Lower lobe of right lung (tissue), 2 donors: Measurements from ENCODE around the gene SESTD1. TPM values are rescaled to one million over a fixed set of nuclear protein-coding genes. Genes with fewer than 3 reads are reported as not detected.

Experiments
- ATAC-seq, 2 donors: fragments of 200-7000 bp; cut with Tn5 transposase; one replicate each; pipeline ENCODE4 v1.9.1; 2020 to 2022; ENCODE audit warnings: mild to moderate bottlenecking in 2 of 2, moderate library complexity in 2 of 2
- DNase-seq: peaks from one replicate; pipeline ENCODE4 v3.0.0-alpha.2; 2020
- H3K27ac ChIP-seq: fragments of 200-600 bp; one replicate; pipeline ENCODE4 v1.8.0; 2022
- H3K27me3 ChIP-seq: fragments of 200-600 bp; one replicate; pipeline ENCODE4 v1.8.0; 2022; ENCODE audit warnings: low read depth
- H3K36me3 ChIP-seq: fragments of 200-600 bp; one replicate; pipeline ENCODE4 v1.8.0; 2022; ENCODE audit warnings: mild to moderate bottlenecking
- H3K4me1 ChIP-seq: fragments of 200-600 bp; one replicate; pipeline ENCODE4 v1.8.0; 2022
- H3K4me3 ChIP-seq: fragments of 200-600 bp; one replicate; pipeline ENCODE4 v1.8.0; 2022; ENCODE audit warnings: mild to moderate bottlenecking
- H3K9me3 ChIP-seq: fragments of 200-600 bp; one replicate; pipeline ENCODE4 v1.8.0; 2022
- CTCF ChIP-seq: fragments of 200-600 bp; IDR thresholded peaks from one replicate; pipeline ENCODE4 v1.8.0; 2022; ENCODE audit warnings: antibody characterized with exemption, mild to moderate bottlenecking
- intact Hi-C: fragments of 100-400 bp; cut with DNase I; formaldehyde crosslinking; loops from one replicate; pipeline ENCODE4 v1.11.0; 2022
- total RNA-seq: library from RNA; stranded (reverse); fragmentation: NEBNext Ultra II Directional; extraction: Animal tissue kit (Norgen Biotek cat#: 25700); gene quantifications from one replicate; pipeline ENCODE4 v1.2.1, GENCODE V29; 2021
- donor health status: DM: no; HTN: yes; CAD: no; lungs with severe emphysema.

SESTD1 gene
- total RNA-seq, 1 donor from 2014 or later = 107 TPM

- Histone ChIP-seq H3K36me3 (no peaks in the 10 kb centered on the region), H3K27ac (no peak overlapping the region), H3K9me3 (no peaks in the 10 kb centered on the region), H3K4me3 (no peak overlapping the region), H3K27me3 (no peaks in the 10 kb centered on the region), H3K4me1 (no peaks in the 10 kb centered on the region)
- no peak for TF ChIP-seq CTCF
- no peak for DNase-seq
- intact Hi-C loops = no loop called here
- no peak for ATAC-seq
These were observed 192.1 kb downstream of the SESTD1 start for GRCh38 chr2:179072527-179072926.

GRCh38 chr2:179071810-179072355, 192.7 kb downstream of the SESTD1 start:
- intact Hi-C loops = no loop called here
- Histone ChIP-seq H3K4me3 (no peak overlapping the region), H3K27ac (no peak overlapping the region), H3K36me3 (no peaks in the 10 kb centered on the region), H3K27me3 (no peaks in the 10 kb centered on the region), H3K4me1 (no peaks in the 10 kb centered on the region), H3K9me3 (no peaks in the 10 kb centered on the region)
- TF ChIP-seq CTCF = no peak
- ATAC-seq (no peak), DNase-seq (no peak)

- no peak for ATAC-seq
- Histone ChIP-seq H3K27ac (no peak overlapping the region), H3K36me3 (no peaks in the 10 kb centered on the region), H3K4me1 (no peaks in the 10 kb centered on the region), H3K27me3 (no peaks in the 10 kb centered on the region), H3K4me3 (no peak overlapping the region), H3K9me3 (no peaks in the 10 kb centered on the region)
- TF ChIP-seq CTCF = no peak
- DNase-seq = no peak
- intact Hi-C loops = no loop called here
These were observed 193.7 kb downstream of the SESTD1 start for GRCh38 chr2:179070895-179071294.

GRCh38 chr2:179069685-179070084, 194.9 kb downstream of the SESTD1 start:
- H3K9me3 ChIP-seq = no peaks in the 10 kb centered on the region
- no peak overlapping the region for H3K27ac ChIP-seq
- H3K27me3 ChIP-seq = no peaks in the 10 kb centered on the region
- TF ChIP-seq CTCF = no peak
- no peak for DNase-seq
- no peak overlapping the region for H3K4me3 ChIP-seq
- no peaks in the 10 kb centered on the region for H3K4me1 ChIP-seq
- H3K36me3 ChIP-seq = no peaks in the 10 kb centered on the region
- intact Hi-C loops = no loop called here
- no peak for ATAC-seq

GRCh38 chr2:179068991-179069643, 195.5 kb downstream of the SESTD1 start:
- Histone ChIP-seq H3K9me3 (no peaks in the 10 kb centered on the region), H3K36me3 (no peaks in the 10 kb centered on the region), H3K27me3 (no peaks in the 10 kb centered on the region), H3K27ac (no peak overlapping the region), H3K4me1 (no peaks in the 10 kb centered on the region), H3K4me3 (no peak overlapping the region)
- TF ChIP-seq CTCF = no peak
- no peak for DNase-seq
- intact Hi-C loops = no loop called here
- no peak for ATAC-seq
